Stimulated activated CD4-positive, alpha-beta T cell treated with anti-CD3 and anti-CD28 coated beads, Interleukin-12 subunit alpha, Interleukin-12 subunit beta, amount 100 ng/mL, for 4 hours (primary cell): ENCODE measurements around the gene RBM4B.
"Not testable (repeated sequence)": the region's sequence is repeated elsewhere in the genome, so short reads cannot be mapped to it uniquely, and the experiment has no call there.

ENCODE experiments used
- DNase-seq: peaks from one replicate; pipeline ENCODE4 v3.0.0-alpha.2; 2020

RBM4B gene

GRCh38 chr11:66686100-66686785, 8.6 kb upstream of the RBM4B start:
- no peak for DNase-seq

GRCh38 chr11:66685276-66686099, 7.8 kb upstream of the RBM4B start:
- no peak for DNase-seq

- DNase-seq, result no peak
Measured at GRCh38 chr11:66684635-66685034, 6.9 kb upstream of the RBM4B start.

- no peak for DNase-seq
Measured at GRCh38 chr11:66683877-66684276, 6.2 kb upstream of the RBM4B start.

GRCh38 chr11:66680966-66681645, 3.4 kb upstream of the RBM4B start:
- DNase-seq, result no peak

- DNase-seq, result no peak
Measured at GRCh38 chr11:66676931-66677598, 622 bp downstream of the RBM4B start.

GRCh38 chr11:66676282-66676919, 1.3 kb downstream of the RBM4B start:
- DNase-seq, result no peak

- no peak for DNase-seq
Measured at GRCh38 chr11:66674964-66675602, 2.6 kb downstream of the RBM4B start.

- DNase-seq, result no peak
Measured at GRCh38 chr11:66670816-66671215, 6.9 kb downstream of the RBM4B start.

- DNase-seq, result no peak
Measured at GRCh38 chr11:66665369-66665768, 12.3 kb downstream of the RBM4B start.

- DNase-seq, result no peak
Measured at GRCh38 chr11:66663741-66664296, 13.9 kb downstream of the RBM4B start.

- no peak for DNase-seq
Measured at GRCh38 chr11:66659763-66660162, 17.9 kb downstream of the RBM4B start.

GRCh38 chr11:66653123-66653522, 24.6 kb downstream of the RBM4B start:
- DNase-seq, result no peak

- DNase-seq, result no peak
Measured at GRCh38 chr11:66652651-66653050, 25.0 kb downstream of the RBM4B start.

GRCh38 chr11:66651016-66651415, 26.7 kb downstream of the RBM4B start:
- DNase-seq, result no peak

GRCh38 chr11:66649903-66650302, 27.8 kb downstream of the RBM4B start:
- no peak for DNase-seq

GRCh38 chr11:66646828-66647227, 30.9 kb downstream of the RBM4B start:
- DNase-seq, result no peak

GRCh38 chr11:66643745-66644437, 33.8 kb downstream of the RBM4B start:
- no peak for DNase-seq

GRCh38 chr11:66641834-66642233, 35.9 kb downstream of the RBM4B start:
- no peak for DNase-seq

GRCh38 chr11:66639814-66640340, 37.8 kb downstream of the RBM4B start:
- not testable (repeated sequence) for DNase-seq
